ENCODE results near the gene GAREM1.
"Not testable (repeated sequence)": the region's sequence is repeated elsewhere in the genome, so short reads cannot be mapped to it uniquely, and the experiment has no call there.

DNA sequence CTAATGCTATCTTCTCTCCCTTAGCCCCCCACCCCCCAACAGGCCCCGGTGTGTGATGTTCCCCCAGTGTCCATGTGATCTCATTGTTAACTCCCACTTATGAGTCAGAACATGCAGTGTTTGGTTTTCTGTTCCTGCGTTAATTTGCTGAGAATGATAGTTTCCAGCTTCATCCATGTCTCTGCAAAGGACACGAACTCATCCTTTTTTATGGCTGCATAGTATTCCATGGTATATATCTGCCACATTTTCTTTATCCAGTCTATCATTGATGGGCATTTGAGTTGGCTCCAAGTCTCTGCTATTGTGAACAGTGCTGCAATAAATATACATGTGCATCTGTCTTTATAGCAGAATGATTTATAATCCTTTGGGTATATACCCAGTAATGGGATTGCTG, 179.1 kb downstream of the GAREM1 start:
- TF ChIP-seq POLR2A, CTCF (IDR thresholded peaks at IDR 0.05): not testable (repeated sequence)
